HG02981 (cell line): Measurements from ENCODE around the gene SH3GLB2.
A peak's percentile ranks its signal among the peaks of the same experiment; 100 is the strongest.
"Not testable (repeated sequence)": the region's sequence is repeated elsewhere in the genome, so short reads cannot be mapped to it uniquely, and the experiment has no call there.

Experiments
- ATAC-seq: cut with Tn5 transposase; IDR thresholded peaks from one replicate; pipeline ENCODE4 v1.9.1; 2021; ENCODE audit warnings: mild to moderate bottlenecking, moderate library complexity; ENCODE audit not compliant: unreplicated experiment

Gene SH3GLB2

GRCh38 chr9:129054163-129054851 is 26.2 kb upstream of the SH3GLB2 start:
- no peak for ATAC-seq

- no peak for ATAC-seq
Observed at GRCh38 chr9:129053020-129053419, 24.9 kb upstream of the SH3GLB2 start.

DNA sequence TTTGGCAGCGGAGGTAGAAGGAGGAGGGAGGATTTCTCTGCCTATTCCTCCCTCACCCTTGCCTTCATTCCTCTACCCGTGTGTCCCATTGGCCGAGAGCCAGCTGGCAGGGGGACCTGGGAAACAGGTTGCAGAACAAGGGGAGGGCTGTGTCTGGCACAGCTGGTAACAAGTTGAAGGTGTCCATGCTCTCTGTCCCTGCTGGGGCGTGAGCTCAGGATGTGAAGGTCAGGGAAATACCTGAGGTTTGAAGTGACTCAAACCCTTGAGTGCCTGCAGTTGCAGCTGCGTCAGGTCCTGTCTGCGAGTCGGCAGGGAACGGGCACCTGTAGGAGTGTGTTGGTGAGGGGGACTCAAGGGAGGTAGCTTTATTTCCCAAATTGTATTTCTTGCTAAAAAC is 24.5 kb upstream of the SH3GLB2 start:
- ATAC-seq = no peak

GRCh38 chr9:129042016-129042415 is 13.9 kb upstream of the SH3GLB2 start:
- no peak for ATAC-seq

DNA sequence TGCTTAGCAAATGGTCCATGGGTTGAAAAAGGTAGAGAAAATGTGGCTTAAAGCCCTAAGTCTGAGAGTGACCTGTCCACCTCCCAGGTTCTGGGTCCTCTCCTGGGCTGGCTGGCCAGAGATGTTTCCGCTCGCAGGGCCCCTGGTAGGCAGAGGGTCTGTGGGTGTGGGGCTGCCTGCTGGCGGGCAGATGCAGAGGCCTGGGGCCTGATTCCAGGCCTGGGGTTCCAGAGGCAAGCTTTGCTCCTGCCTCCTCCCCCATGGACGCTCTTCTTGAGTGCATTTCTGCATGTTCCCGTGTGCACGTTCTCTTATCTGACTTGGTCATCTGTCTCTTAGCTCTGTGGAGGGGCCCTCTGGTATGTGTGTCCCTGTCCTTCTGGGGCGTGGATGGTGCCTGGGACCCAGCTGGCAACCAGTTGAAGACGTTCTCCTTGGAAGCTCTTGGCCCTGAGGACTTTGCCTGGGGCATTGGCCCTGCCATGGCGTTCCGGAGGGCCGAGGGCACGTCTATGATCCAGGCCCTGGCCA is 12.0 kb upstream of the SH3GLB2 start:
- ATAC-seq = no peak

DNA sequence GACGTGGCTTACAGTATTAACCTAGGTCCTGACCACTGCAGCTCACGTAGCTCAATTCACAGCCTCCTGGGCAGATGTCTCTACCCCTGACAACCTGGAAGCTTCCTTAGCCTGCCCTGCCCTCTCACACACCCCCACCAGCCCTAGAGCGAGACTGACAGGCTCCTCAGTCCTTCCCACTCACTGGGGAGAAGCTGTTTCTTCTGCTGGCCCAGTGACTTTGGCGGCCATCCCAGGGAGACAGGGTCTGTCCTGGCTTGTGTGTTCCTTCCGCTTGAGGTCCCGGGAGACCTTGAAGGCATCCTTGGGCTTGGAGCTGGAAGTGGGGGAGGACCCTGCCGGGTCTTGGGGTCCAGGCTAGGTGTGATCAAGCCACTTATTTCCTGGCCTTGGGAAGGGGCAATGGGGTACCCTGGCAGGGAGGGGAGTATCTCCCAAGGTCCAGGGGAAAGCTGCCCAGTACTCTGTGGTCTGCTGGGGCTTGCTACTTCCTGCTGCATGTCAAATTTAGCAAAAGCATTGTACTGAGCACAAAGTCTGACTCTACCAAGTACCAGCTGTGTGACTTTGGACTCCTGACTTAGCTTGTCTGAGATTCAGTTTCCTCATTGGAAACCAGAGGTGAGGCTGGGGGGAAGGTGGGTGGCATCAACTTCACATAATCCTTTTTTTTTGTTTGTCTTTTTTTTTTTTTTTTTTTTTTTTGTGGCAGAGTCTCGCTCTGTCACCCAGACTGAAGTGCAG is 10.2 kb upstream of the SH3GLB2 start:
- ATAC-seq = no peak

GRCh38 chr9:129037767-129038098 is 9.6 kb upstream of the SH3GLB2 start:
- no peak for ATAC-seq

DNA sequence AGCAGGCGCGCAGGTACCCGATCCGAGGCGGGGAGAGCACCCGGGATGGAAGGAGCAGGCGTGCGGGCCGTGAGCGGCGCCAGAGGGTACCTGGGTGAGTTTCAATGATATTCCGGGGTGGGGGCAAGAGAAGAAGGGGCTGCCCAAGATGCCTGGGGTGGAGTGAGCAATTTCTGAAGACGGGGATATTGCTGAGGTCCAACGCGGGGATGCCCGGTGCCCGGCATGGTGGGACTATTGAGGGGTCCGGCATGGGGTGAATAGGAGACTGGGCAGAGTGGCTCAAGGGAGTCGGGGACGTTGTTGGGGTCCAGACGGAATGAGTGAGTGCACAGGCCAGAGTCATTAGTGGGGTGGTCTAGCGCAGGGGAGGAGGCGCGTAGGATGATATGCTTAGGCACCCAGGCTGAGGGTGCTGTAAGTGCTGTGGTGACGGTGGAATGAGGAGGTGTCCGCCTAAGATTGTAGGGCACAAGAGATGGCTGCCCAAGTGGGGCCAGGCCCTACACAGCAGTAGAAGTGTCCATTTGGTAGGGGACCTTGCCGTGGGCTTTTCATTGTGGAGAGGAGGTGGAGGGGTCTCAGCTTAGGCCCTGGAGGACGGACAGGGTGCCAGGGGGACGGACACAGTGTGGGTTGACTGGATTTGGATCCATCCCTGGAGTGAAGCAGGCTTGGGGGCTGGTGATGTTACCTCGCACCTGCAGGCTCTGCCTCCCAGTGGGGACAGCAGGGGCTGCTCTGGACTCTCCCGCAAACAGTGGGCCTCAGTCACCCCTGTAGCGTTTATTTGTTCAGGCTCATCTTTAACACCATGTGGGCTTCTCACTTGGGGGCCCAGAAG is 9.0 kb upstream of the SH3GLB2 start:
- ATAC-seq = no peak

- ATAC-seq = peak; percentile 96
Observed at GRCh38 chr9:129036241-129036922, 8.3 kb upstream of the SH3GLB2 start, which contains the start of gene MIGA2. Gene MIGA2, plus strand, starts transcription at chr9:129036626. Its CDS starts 3,969 bp downstream, at chr9:129040595.

DNA sequence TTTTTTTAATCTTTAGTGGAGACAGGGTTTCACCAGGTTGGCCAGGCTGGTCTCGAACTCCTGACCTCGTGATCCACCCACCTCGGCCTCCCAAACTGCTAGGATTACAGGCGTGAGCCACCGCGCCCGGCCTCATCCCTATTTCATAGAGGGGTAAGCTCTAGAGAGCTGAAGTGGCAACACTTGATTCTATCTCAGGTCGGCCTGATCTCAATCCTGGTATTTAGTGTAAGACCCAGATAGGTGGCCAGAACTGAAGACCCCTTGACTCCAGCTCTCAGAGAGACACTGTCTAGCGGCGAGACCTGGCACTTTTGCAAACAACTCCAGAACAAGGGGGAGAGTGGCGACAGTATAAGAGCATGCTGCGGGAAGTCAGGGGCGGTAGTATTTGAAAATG is 7.7 kb upstream of the SH3GLB2 start:
- not testable (repeated sequence) for ATAC-seq

GRCh38 chr9:129033216-129033615 is 5.1 kb upstream of the SH3GLB2 start:
- no peak for ATAC-seq

DNA sequence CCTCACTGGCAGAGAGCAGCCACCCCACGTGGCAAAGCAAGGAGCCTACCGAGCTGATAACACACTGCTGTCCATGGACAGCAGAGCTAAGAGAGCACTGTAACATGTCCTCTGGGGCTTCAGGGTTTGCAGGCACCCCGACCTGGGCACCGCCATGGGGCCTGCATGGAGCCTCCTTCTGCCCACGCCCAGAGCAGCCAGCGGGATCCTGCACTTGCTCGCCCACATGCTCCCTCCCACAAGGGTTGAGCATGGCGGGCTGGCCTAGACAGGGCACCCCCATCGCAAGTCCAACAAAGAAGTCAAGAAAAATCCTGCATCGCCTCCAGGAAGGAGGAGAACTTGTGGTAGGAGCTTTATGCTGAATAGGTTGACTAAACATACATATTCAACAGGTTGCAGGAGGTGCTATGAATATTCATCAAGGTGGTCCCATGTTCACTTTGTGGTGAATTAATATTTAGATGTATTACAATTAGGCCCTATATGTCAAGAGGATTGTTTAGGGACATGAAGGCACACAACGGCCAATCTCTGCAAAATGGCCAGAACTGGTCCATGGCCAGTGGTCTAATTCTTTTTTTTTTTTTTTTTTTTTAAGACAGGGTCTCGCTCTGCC is 4.5 kb upstream of the SH3GLB2 start:
- no peak for ATAC-seq

- no peak for ATAC-seq
Observed at GRCh38 chr9:129031514-129031913, 3.4 kb upstream of the SH3GLB2 start.

DNA sequence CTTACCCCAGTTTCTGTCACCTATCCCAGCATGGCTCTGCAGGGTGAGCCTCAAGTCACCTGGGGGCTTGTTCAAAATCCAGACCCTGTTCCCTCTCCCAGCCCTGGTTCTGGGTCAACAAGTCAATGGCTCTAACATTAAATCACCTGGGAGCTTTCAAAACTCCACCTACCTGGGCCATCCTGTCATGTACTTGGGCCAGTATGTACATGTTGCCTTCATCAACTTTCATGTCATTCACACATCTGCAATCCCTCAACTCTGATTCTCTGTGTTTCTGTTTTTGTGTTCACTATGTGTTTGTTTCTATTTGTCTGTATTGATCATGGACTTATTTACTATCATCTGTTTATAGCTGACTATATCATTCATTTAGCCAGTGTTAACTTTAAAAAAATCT is 2.1 kb upstream of the SH3GLB2 start:
- no peak for ATAC-seq

- ATAC-seq = peak; percentile 32
Observed at GRCh38 chr9:129027685-129028191, 393 bp downstream of the SH3GLB2 start.

DNA sequence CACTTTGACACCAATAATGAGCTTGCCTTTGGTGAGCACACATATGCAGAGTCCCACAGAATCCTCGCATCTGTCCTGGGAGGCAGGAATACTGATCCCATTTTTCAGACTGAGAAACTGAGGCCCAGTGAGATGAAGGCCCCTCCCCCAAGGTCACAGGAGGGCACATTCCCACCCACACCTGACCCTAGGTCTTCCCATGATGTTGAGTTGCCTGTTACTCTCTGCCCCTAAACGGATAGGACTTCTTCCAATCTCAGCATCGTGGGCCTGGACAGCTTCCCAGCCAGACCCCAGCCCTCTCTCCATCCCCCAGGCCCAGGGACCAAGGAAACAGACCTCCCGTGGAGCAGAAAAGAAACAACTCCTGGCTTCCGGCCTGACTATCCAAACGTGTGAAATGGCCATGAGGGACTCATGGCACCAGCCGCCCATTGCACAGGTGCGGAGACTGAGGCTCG is 877 bp downstream of the SH3GLB2 start:
- no peak for ATAC-seq

DNA sequence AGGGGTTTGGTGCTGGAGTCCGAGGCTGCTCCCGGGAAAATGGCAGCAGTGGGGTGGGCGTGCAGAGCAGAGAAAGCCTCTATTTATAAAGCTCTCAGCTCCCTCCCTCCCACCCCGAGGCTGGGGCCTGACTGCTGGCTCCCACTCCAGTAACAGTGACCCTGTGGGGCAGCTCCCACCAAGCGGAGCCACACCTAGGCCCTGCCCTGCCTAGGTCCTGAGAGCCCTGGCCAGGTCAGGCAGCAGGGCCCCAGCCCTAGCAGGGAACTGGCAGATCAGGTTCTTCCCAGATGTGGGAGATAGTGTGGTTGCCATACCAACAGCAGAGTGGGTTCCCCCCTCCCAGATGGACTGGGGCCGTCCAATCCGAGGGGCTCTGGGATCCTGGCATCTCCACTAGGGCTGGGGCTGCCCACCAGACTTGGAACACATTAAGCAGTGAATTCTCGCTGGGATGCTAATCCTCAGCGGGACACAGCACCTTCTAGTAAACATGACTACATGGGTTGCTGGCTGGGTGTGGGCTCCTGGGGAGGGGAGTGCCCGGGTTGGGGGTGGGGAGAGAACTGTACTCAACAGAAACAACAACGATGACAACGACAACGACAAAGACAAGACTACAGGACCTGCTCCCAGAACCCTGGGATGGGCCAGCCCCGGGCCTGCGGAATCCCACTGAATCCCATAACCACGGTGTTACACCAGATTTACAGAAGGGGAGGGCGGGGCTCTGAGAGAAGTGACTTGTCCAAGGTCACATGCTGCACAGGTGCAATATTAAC is 1.5 kb downstream of the SH3GLB2 start:
- ATAC-seq = no peak

DNA sequence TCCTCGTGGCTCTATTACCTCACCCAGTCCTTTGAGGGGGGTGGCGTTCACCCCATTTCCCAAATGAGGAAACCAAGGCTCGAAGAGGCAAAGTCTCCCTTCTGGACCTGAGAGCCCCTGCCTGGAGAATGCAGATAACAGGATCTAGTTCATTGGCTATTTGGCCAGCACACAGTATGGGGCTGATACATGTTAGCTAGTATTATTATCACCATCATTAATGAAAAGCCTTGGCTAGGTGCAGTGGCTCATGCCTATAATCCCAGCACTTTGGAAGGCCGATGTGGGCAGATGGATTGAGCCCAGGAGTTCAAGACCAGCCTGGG is 4.3 kb downstream of the SH3GLB2 start:
- ATAC-seq = no peak
